HepG2 (cell line): ENCODE results near the gene SYPL2. TPM values are rescaled to one million over a fixed set of nuclear protein-coding genes. Genes with fewer than 3 reads are reported as not detected.
A peak's percentile ranks its signal among the peaks of the same experiment; 100 is the strongest.

Experiments used
- ATAC-seq: fragments of 200-7000 bp; cut with Tn5 transposase; 3 replicates; pipeline ENCODE4 v1.9.1; 2020; ENCODE audit warnings: mild to moderate bottlenecking, moderate library complexity
- BruUV-seq: library from RNA; stranded (reverse); fragments of 400-500 nt; replicated peaks from 2 replicates; lab custom pipeline; 2021; lab: Mats Ljungman, UMichigan
- CTCF ChIA-PET: fragments of 300-600 bp; formaldehyde crosslinking; extraction: SDS; loops from one replicate; lab custom pipeline; 2021; ENCODE audit warnings: low total read pairs, inconsistent platforms, low intra/inter-chr PET ratio; lab: Yijun Ruan, JAX
- POLR2A ChIA-PET: fragments of 350-600 bp; sonication (Branson Sonifier 250); formaldehyde crosslinking; loops from one replicate; lab custom pipeline; 2020; ENCODE audit warnings: antibody characterized with exemption, inconsistent platforms; lab: Yijun Ruan, JAX
- DNase-seq: peaks from one replicate; pipeline ENCODE4 v3.0.0-alpha.2; 2015; ENCODE audit warnings: low spot score
- FAIRE-seq: peaks from 3 replicates; lab custom pipeline; 2011; peaks lifted over from hg19 to GRCh38; lab: Jason Lieb, UNC
- H2AFZ ChIP-seq: one replicate; pipeline ENCODE4 v1.6.1; 2011; ENCODE audit warnings: low read length, inconsistent platforms
- H3K27ac ChIP-seq: fragments of 300-600 bp; 3 replicates; pipeline ENCODE4 v1.8.0; 2011; ENCODE audit warnings: mixed run types, mild to moderate bottlenecking, mixed read lengths, low read length, inconsistent platforms; ENCODE audit not compliant: insufficient read depth; ENCODE audit errors: extremely low read length
- H3K27me3 ChIP-seq, 2 experiments: fragments of 200-600 bp in 1 of 2; 2 replicates in 1 of 2; 3 replicates in 1 of 2; pipeline versions ENCODE4 v1.6.0 to v1.8.0; 2011; ENCODE audit warnings: low read length in 2 of 2, mild to moderate bottlenecking in 2 of 2, moderate library complexity in 2 of 2, inconsistent platforms in 1 of 2; ENCODE audit not compliant: insufficient read depth in 2 of 2, control insufficient read depth in 1 of 2
- H3K36me3 ChIP-seq, 2 experiments: fragments of 200-600 bp in 1 of 2; replicated peaks in 1 of 2; 2 replicates in 1 of 2; 3 replicates in 1 of 2; pipeline versions ENCODE4 v1.5.1 to v1.8.0; 2011; ENCODE audit warnings: low read length in 2 of 2, inconsistent platforms in 1 of 2; ENCODE audit not compliant: insufficient read depth in 2 of 2, control insufficient read depth in 1 of 2
- H3K4me1 ChIP-seq: 2 replicates; pipeline ENCODE4 v1.5.1; 2012; ENCODE audit warnings: low read length, inconsistent platforms; ENCODE audit not compliant: insufficient read depth
- H3K4me2 ChIP-seq: 2 replicates; pipeline ENCODE4 v1.6.0; 2011; ENCODE audit warnings: low read depth, low read length, inconsistent platforms
- H3K4me3 ChIP-seq, 3 experiments: fragments of 200-600 bp in 1 of 3; sonication (generic), shearing (Covaris generic) in 1 of 3; replicated peaks in 1 of 3; 2 replicates each; pipeline ENCODE4 v1.5.1; 2011 to 2016; ENCODE audit warnings: low read length in 3 of 3, inconsistent platforms in 2 of 3, low read depth in 2 of 3, mild to moderate bottlenecking in 2 of 3, control low read depth in 1 of 3, mixed read lengths in 1 of 3; ENCODE audit not compliant: insufficient read depth in 1 of 3
- H3K79me2 ChIP-seq: one replicate; pipeline ENCODE4 v1.6.1; 2011; ENCODE audit warnings: low read length, inconsistent platforms; ENCODE audit not compliant: insufficient read depth
- H3K9ac ChIP-seq: 2 replicates; pipeline ENCODE4 v1.6.0; 2011; ENCODE audit warnings: mild to moderate bottlenecking, low read depth, low read length, inconsistent platforms; ENCODE audit not compliant: insufficient read depth
- H3K9me3 ChIP-seq: 2 replicates; pipeline ENCODE4 v1.5.1; 2012; ENCODE audit warnings: mild to moderate bottlenecking, low read length
- H4K20me1 ChIP-seq: 2 replicates; pipeline ENCODE4 v1.6.0; 2011; ENCODE audit warnings: inconsistent platforms, mild to moderate bottlenecking, low read length, moderate library complexity; ENCODE audit not compliant: insufficient read depth
- ATF7 ChIP-seq, 2 experiments: fragments of 450-650 bp in 1 of 2; sonication (generic) in 1 of 2; formaldehyde crosslinking in 1 of 2; IDR thresholded peaks; 2 replicates each; pipeline versions ENCODE4 v1.4.0 to v1.6.1; 2016 to 2020; ENCODE audit warnings: antibody characterized with exemption in 1 of 2, mild to moderate bottlenecking in 1 of 2, missing genetic modification reagents in 1 of 2
- CEBPB ChIP-seq: IDR thresholded peaks from 2 replicates; pipeline ENCODE4 v1.6.1; 2011; ENCODE audit warnings: low read depth, low read length, improper control_type of control experiment, borderline replicate concordance
- CEBPG ChIP-seq: IDR thresholded peaks from 2 replicates; pipeline ENCODE4 v1.6.1; 2016
- FOXO1 ChIP-seq: sonication (generic); formaldehyde crosslinking; IDR thresholded peaks from 2 replicates; pipeline ENCODE4 v1.4.0; 2020; ENCODE audit warnings: missing genetic modification reagents
- MEIS2 ChIP-seq: sonication (generic); formaldehyde crosslinking; IDR thresholded peaks from 2 replicates; pipeline ENCODE4 v1.9.0; 2021; ENCODE audit warnings: mild to moderate bottlenecking, missing genetic modification reagents
- MTA1 ChIP-seq: sonication (generic); formaldehyde crosslinking; IDR thresholded peaks from 2 replicates; pipeline ENCODE4 v1.4.0; 2020; ENCODE audit warnings: missing genetic modification reagents, mild to moderate bottlenecking, borderline replicate concordance
- ZFP41 ChIP-seq: sonication (generic); formaldehyde crosslinking; IDR thresholded peaks from 2 replicates; pipeline ENCODE4 v1.4.0; 2020; ENCODE audit warnings: mild to moderate bottlenecking, missing genetic modification reagents, borderline replicate concordance
- ZNF883 ChIP-seq: sonication (generic); formaldehyde crosslinking; IDR thresholded peaks from 2 replicates; pipeline ENCODE4 v1.5.1; 2020; ENCODE audit warnings: mild to moderate bottlenecking, missing genetic modification reagents; ENCODE audit errors: not compliant biosample characterization
- WGBS: methylation state at CpG from one replicate; pipeline ENCODE4 v1.1.6; 2017; ENCODE audit warnings: low lambda C conversion rate; 5-methylcytosine and 5-hydroxymethylcytosine counted together
- in situ Hi-C: cut with HindIII; loops from 2 replicates; pipeline ENCODE4 v1.10.0; 2017; ENCODE audit warnings: low pct_unique_long_range_greater_than_20kb; ENCODE audit not compliant: extremely low pct_ligation_motif_present
- intact Hi-C: fragments of 100-400 bp; cut with micrococcal nuclease; formaldehyde crosslinking; loops from one replicate; pipeline ENCODE4 v1.10.0; 2022; ENCODE audit not compliant: unreplicated experiment
- polyA plus RNA-seq, 8 experiments: library from polyadenylated mRNA; depleted of rRNA in 3 of 8; stranded (reverse) in 7 of 8; unstranded in 1 of 8; fragments of >200 nt; fragmentation: Illumina TruSeq in 4 of 8; extraction: Trizol in 4 of 8; gene quantifications; 2 replicates each; pipeline versions ENCODE4 v1.2.1 to v1.2.3, GENCODE V29; 2011 to 2016; ENCODE audit warnings: low read depth in 4 of 8, missing spikeins in 1 of 8, mixed read lengths in 1 of 8; ENCODE audit not compliant: insufficient read depth in 1 of 8
- total RNA-seq, 5 experiments: library from RNA; depleted of rRNA; stranded (reverse); fragments of >200 nt; fragmentation: Illumina TruSeq; extraction: Trizol; gene quantifications; 2 replicates each; pipeline ENCODE4 v1.2.3, GENCODE V29; 2016; ENCODE audit warnings: low read depth in 1 of 5
- TF ChIP-seq, protein P1 (sequence below): sonication (generic); formaldehyde crosslinking; IDR thresholded peaks from 2 replicates; pipeline ENCODE4 v1.4.0; 2020; ENCODE audit warnings: missing genetic modification reagents
- TF ChIP-seq, protein P2 (sequence below): sonication (generic); formaldehyde crosslinking; IDR thresholded peaks from 2 replicates; pipeline ENCODE4 v1.5.0; 2020; ENCODE audit warnings: missing genetic modification reagents
- TF ChIP-seq, protein P3 (sequence below): sonication (generic); formaldehyde crosslinking; IDR thresholded peaks from 2 replicates; pipeline ENCODE4 v1.4.0; 2020; ENCODE audit warnings: missing genetic modification reagents

Gene SYPL2
- total and polyA plus RNA-seq, 2 of the 13 experiments (the other 11 are each of a cell fraction or from before 2014, with no cell fraction given), result 0.17 to 0.24 TPM

DNA sequence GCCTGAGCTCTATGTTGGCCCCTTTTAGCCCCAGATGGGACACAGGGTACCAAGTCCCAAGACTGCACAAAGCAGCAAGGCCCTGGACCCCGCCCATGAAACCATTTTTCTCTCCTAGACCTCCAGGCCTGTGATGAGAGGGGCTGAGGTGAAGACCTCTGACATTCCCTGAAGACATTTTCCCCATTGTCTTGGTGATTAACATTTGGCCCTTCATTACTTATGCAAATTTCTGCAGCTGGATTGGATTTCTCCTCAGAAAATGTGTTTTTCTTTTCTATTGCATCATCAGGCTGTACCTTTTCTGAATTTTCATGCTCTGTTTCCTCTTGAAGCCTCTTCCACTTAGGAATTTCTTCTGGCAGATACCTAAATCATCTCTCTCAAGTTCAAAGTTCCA is 31.9 kb upstream of the SYPL2 start:
- ChIA-PET CTCF (no interaction called here), POLR2A (no interaction called here)
- Histone ChIP-seq H3K79me2 (no peaks in the 10 kb centered on the region), H3K4me3 (no peak overlapping the region), H3K27me3 (no peaks in the 10 kb centered on the region; a peak in 1 of 5 replicates), H2AFZ (no peak overlapping the region), H3K36me3 (no peaks in the 10 kb centered on the region), H4K20me1 (no peaks in the 10 kb centered on the region), H3K4me1 (peaks cover 24% of the 10 kb centered on the region), H3K27ac (no peak overlapping the region), H3K9me3 (no peaks in the 10 kb centered on the region), H3K4me2 (no peak overlapping the region), H3K9ac (no peak overlapping the region)
- TF ChIP-seq CEBPB (peak; percentile 33; the same call in 1 of the 2 replicates), FOXO1 (CRISPR knock-in tag) (no peak), CEBPG (CRISPR knock-in tag) (no peak), ZNF883 (CRISPR knock-in tag) (no peak), ATF7 (IDR thresholded peaks at IDR 0.05) (0 out of 2 replicates have a peak, but pooled peaks have one; percentile 22), ATF7 (CRISPR knock-in tag; IDR thresholded peaks at IDR 0.05) (no peak), MTA1 (CRISPR knock-in tag) (no peak), MEIS2 (CRISPR knock-in tag) (no peak), ZFP41 (no peak)
- TF ChIP-seq, protein P1, sequence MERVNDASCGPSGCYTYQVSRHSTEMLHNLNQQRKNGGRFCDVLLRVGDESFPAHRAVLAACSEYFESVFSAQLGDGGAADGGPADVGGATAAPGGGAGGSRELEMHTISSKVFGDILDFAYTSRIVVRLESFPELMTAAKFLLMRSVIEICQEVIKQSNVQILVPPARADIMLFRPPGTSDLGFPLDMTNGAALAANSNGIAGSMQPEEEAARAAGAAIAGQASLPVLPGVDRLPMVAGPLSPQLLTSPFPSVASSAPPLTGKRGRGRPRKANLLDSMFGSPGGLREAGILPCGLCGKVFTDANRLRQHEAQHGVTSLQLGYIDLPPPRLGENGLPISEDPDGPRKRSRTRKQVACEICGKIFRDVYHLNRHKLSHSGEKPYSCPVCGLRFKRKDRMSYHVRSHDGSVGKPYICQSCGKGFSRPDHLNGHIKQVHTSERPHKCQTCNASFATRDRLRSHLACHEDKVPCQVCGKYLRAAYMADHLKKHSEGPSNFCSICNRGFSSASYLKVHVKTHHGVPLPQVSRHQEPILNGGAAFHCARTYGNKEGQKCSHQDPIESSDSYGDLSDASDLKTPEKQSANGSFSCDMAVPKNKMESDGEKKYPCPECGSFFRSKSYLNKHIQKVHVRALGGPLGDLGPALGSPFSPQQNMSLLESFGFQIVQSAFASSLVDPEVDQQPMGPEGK (CRISPR knock-in tag), result no peak
- TF ChIP-seq, protein P2, sequence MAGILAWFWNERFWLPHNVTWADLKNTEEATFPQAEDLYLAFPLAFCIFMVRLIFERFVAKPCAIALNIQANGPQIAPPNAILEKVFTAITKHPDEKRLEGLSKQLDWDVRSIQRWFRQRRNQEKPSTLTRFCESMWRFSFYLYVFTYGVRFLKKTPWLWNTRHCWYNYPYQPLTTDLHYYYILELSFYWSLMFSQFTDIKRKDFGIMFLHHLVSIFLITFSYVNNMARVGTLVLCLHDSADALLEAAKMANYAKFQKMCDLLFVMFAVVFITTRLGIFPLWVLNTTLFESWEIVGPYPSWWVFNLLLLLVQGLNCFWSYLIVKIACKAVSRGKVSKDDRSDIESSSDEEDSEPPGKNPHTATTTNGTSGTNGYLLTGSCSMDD (CRISPR knock-in tag), result no peak
- TF ChIP-seq, protein P3, sequence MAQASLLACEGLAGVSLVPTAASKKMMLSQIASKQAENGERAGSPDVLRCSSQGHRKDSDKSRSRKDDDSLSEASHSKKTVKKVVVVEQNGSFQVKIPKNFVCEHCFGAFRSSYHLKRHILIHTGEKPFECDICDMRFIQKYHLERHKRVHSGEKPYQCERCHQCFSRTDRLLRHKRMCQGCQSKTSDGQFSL, result no peak
- in situ Hi-C loops (no loop called here), intact Hi-C loops (no loop called here)
- DNase-seq (no peak), ATAC-seq (no peak), FAIRE-seq (no peak)
- BruUV-seq, result no TSS peak
- 20% methylated on average over 1 of the region's 1 CpG for WGBS
